ENCODE data around the gene ZFYVE27.

GRCh38 chr10:97779492-97779891 is 42.6 kb downstream of the ZFYVE27 start:
- TF ChIP-seq EZH2 (IDR thresholded peaks at IDR 0.05; ENCODE audit: insufficient read depth, poor library complexity, severe bottlenecking) (no peak), EZH2phosphoT487 (IDR thresholded peaks at IDR 0.05; ENCODE audit: insufficient read depth, low read depth) (no peak)

All from GM23248 (cell line).